B cell (primary cell): Measurements from ENCODE around the gene RCAN3. TPM values are rescaled to one million over a fixed set of nuclear protein-coding genes. Genes with fewer than 3 reads are reported as not detected.

Experiments used
- ATAC-seq: fragments of 200-7000 bp; cut with Tn5 transposase; one replicate; pipeline ENCODE4 v1.10.0; 2021; ENCODE audit warnings: low read depth, mild to moderate bottlenecking, moderate number of reproducible peaks, moderate library complexity
- CTCF ChIA-PET: fragments of 350-600 bp; sonication (Branson Sonifier 250); formaldehyde crosslinking; loops from one replicate; lab custom pipeline; 2021; ENCODE audit warnings: antibody characterized with exemption, inconsistent platforms; lab: Charles Lee
- POLR2A ChIA-PET: fragments of 350-600 bp; sonication (Branson Sonifier 250); formaldehyde crosslinking; loops from one replicate; lab custom pipeline; 2021; ENCODE audit warnings: antibody characterized with exemption; lab: Charles Lee
- DNase-seq: peaks from one replicate; pipeline ENCODE4 v3.0.0; 2013
- H2AFZ ChIP-seq: 2 replicates; pipeline ENCODE4 v1.6.1; 2012; ENCODE audit warnings: mild to moderate bottlenecking, low read depth, low read length; ENCODE audit not compliant: insufficient read depth, poor library complexity, severe bottlenecking
- H3K27ac ChIP-seq, 2 donors: 1 replicate in 1 of 2; 2 replicates in 1 of 2; pipeline ENCODE4 v1.5.1; 2012 to 2013; ENCODE audit warnings: low read length in 2 of 2, mild to moderate bottlenecking in 2 of 2, moderate library complexity in 1 of 2
- H3K27me3 ChIP-seq, 4 experiments: fragments of 200-600 bp in 1 of 4; sonication (generic) in 1 of 4; replicated peaks in 1 of 4; 1 replicate in 2 of 4; 2 replicates in 2 of 4; pipeline versions ENCODE4 v1.6.1 to v1.7.0; 2013 to 2016; ENCODE audit warnings: low read length in 3 of 4, mild to moderate bottlenecking in 2 of 4, mixed read lengths in 1 of 4, moderate library complexity in 1 of 4; ENCODE audit not compliant: insufficient read depth in 4 of 4, control insufficient read depth in 3 of 4; ENCODE audit errors: control extremely low read depth in 1 of 4
- H3K36me3 ChIP-seq, 2 experiments: replicated peaks in 1 of 2; 1 replicate in 1 of 2; 2 replicates in 1 of 2; pipeline versions ENCODE4 v1.6.1 to v1.7.1; 2013; ENCODE audit warnings: low read length in 1 of 2; ENCODE audit not compliant: insufficient read depth in 2 of 2, control insufficient read depth in 1 of 2; ENCODE audit errors: control extremely low read depth in 1 of 2, extremely low read depth in 1 of 2
- H3K4me1 ChIP-seq, 2 donors: fragments of 200-600 bp in 1 of 2; sonication (generic) in 1 of 2; 1 replicate in 1 of 2; 2 replicates in 1 of 2; pipeline versions ENCODE4 v1.5.1 to v1.6.1; 2013 to 2017; ENCODE audit warnings: low read length in 2 of 2; ENCODE audit not compliant: control insufficient read depth in 2 of 2, insufficient read depth in 2 of 2
- H3K4me2 ChIP-seq: replicated peaks from 2 replicates; pipeline ENCODE3; 2012; ENCODE audit warnings: mild to moderate bottlenecking, low read depth, low read length; ENCODE audit not compliant: poor library complexity, severe bottlenecking
- H3K4me3 ChIP-seq, 5 experiments: fragments of 200-600 bp in 1 of 5; sonication (generic) in 1 of 5; 1 replicate in 3 of 5; 2 replicates in 2 of 5; pipeline versions ENCODE4 v1.5.1 to v1.7.0; 2011 to 2016; ENCODE audit warnings: low read length in 4 of 5, mild to moderate bottlenecking in 4 of 5, low read depth in 2 of 5, control low read depth in 1 of 5, moderate library complexity in 1 of 5; ENCODE audit not compliant: insufficient read depth in 1 of 5; ENCODE audit errors: control extremely low read depth in 1 of 5, extremely low read depth in 1 of 5
- H3K79me2 ChIP-seq: fragments of 200-600 bp; sonication (generic); one replicate; pipeline ENCODE4 v1.6.0; 2016; ENCODE audit warnings: low read length; ENCODE audit not compliant: control insufficient read depth, insufficient read depth
- H3K9ac ChIP-seq: fragments of 200-600 bp; sonication (generic); 2 replicates; pipeline ENCODE4 v1.6.1; 2017; ENCODE audit warnings: mild to moderate bottlenecking, low read length, moderate library complexity
- H3K9me3 ChIP-seq, 3 donors: one replicate each; pipeline versions ENCODE4 v1.6.1 to v1.7.1; 2013; ENCODE audit warnings: low read length in 2 of 3; ENCODE audit not compliant: control insufficient read depth in 2 of 3, insufficient read depth in 1 of 3; ENCODE audit errors: control extremely low read depth in 1 of 3
- H4K20me1 ChIP-seq: 2 replicates; pipeline ENCODE4 v1.6.0; 2012; ENCODE audit warnings: mild to moderate bottlenecking, low read length; ENCODE audit not compliant: insufficient read depth, control insufficient read depth, poor library complexity, severe bottlenecking
- H3K27ac Mint-ChIP-seq: one replicate; pipeline ENCODE4 v1.8.0; 2021; ENCODE audit warnings: mixed read lengths
- H3K27me3 Mint-ChIP-seq: one replicate; pipeline ENCODE4 v1.8.0; 2021; ENCODE audit warnings: mixed read lengths
- H3K4me1 Mint-ChIP-seq: one replicate; pipeline ENCODE4 v1.8.0; 2021; ENCODE audit warnings: mixed read lengths
- H3K4me3 Mint-ChIP-seq: one replicate; pipeline ENCODE4 v1.8.0; 2021; ENCODE audit warnings: mixed read lengths
- H3K9me3 Mint-ChIP-seq: one replicate; pipeline ENCODE4 v1.8.0; 2022; ENCODE audit warnings: mixed read lengths; ENCODE audit not compliant: insufficient read depth
- CTCF ChIP-seq: fragments of 200-600 bp; IDR thresholded peaks from one replicate; pipeline ENCODE4 v1.8.0; 2022; ENCODE audit warnings: antibody characterized with exemption, mild to moderate bottlenecking
- EZH2 ChIP-seq: IDR thresholded peaks from 2 replicates; pipeline ENCODE4 v1.6.1; 2012; ENCODE audit warnings: borderline replicate concordance, low read depth, mild to moderate bottlenecking, moderate library complexity, low read length; ENCODE audit not compliant: insufficient read depth, poor library complexity, severe bottlenecking
- WGBS: methylation state at CpG from one replicate; pipeline ENCODE4 v1.1.5; 2013; ENCODE audit warnings: missing lambda C conversion rate; ENCODE audit not compliant: insufficient coverage; 5-methylcytosine and 5-hydroxymethylcytosine counted together
- intact Hi-C: fragments of 100-400 bp; cut with micrococcal nuclease; formaldehyde crosslinking; loops from one replicate; pipeline ENCODE4 v1.10.0; 2022
- polyA plus RNA-seq: library from polyadenylated mRNA; depleted of rRNA; stranded (reverse); fragments of >200 nt; gene quantifications from 2 replicates; pipeline ENCODE4 v1.2.3, GENCODE V29; 2012
- total RNA-seq, 2 donors: library from RNA; stranded (reverse); fragments of 120-200 nt in 1 of 2; gene quantifications; 1 replicate in 1 of 2; 2 replicates in 1 of 2; pipeline versions ENCODE4 v1.2.3 to v1.2.4, GENCODE V29; 2013 to 2022

Gene RCAN3
- total and polyA plus RNA-seq, 2 donors (not counting 1 experiment from before 2014, with no cell fraction given), result 19.3 to 37.3 TPM

- Mint-ChIP-seq H3K9me3 (no peaks in the 10 kb centered on the region), H3K4me3 (peak overlapping the region; percentile 13), H3K27me3 (peaks cover 21% of the 10 kb centered on the region), H3K27ac (no peak overlapping the region), H3K4me1 (peaks cover 14% of the 10 kb centered on the region)
- no peak for DNase-seq
- H3K27me3 ChIP-seq, result peaks cover 0 to 34% (median 9%) of the 10 kb centered on the region in 4 experiments
- no peak overlapping the region for H3K9ac ChIP-seq
- no peaks in the 10 kb centered on the region for H4K20me1 ChIP-seq
- ChIA-PET CTCF (interaction anchor here (1.2 kb wide), 1 partner anchor 31 kb away, joined by 3 read pairs; no protein-coding TSS in a partner anchor), POLR2A (no interaction called here)
- no peak overlapping the region for H3K27ac ChIP-seq
- H3K36me3 ChIP-seq, result no peaks in the 10 kb centered on the region
- no peaks in the 10 kb centered on the region for H3K79me2 ChIP-seq
- no peak for ATAC-seq
- no peak overlapping the region for H3K4me2 ChIP-seq
- peaks cover 11 to 12% of the 10 kb centered on the region in 2 donors for H3K4me1 ChIP-seq
- TF ChIP-seq CTCF (no peak), EZH2 (no peak)
- H3K9me3 ChIP-seq, result peaks cover 0 to 5% (median 0%) of the 10 kb centered on the region in 3 donors
- H2AFZ ChIP-seq, result no peak overlapping the region
- WGBS, result 54% methylated on average over 9 of the region's 9 CpGs
- intact Hi-C loops, result no loop called here
- H3K4me3 ChIP-seq, result no peak overlapping the region
Observed at GRCh38 chr1:24557711-24558131, 55.1 kb downstream of the RCAN3 start.

- no peak overlapping the region for H3K4me3 ChIP-seq
- peaks cover 11 to 12% of the 10 kb centered on the region in 2 donors for H3K4me1 ChIP-seq
- no peak overlapping the region for H3K9ac ChIP-seq
- no peaks in the 10 kb centered on the region for H3K79me2 ChIP-seq
- H3K27me3 ChIP-seq, result peaks cover 0 to 34% (median 9%) of the 10 kb centered on the region in 4 experiments
- H3K36me3 ChIP-seq, result no peaks in the 10 kb centered on the region
- DNase-seq, result no peak
- no peak overlapping the region for H3K4me2 ChIP-seq
- no peak overlapping the region for H3K27ac ChIP-seq
- Mint-ChIP-seq H3K9me3 (no peaks in the 10 kb centered on the region), H3K27me3 (peaks cover 21% of the 10 kb centered on the region), H3K4me3 (no peak overlapping the region), H3K27ac (no peak overlapping the region), H3K4me1 (peaks cover 14% of the 10 kb centered on the region)
- no CpG with 5 or more reads among the region's 7 CpGs for WGBS
- ATAC-seq, result no peak
- no peaks in the 10 kb centered on the region for H4K20me1 ChIP-seq
- H3K9me3 ChIP-seq, result peaks cover 0 to 5% (median 0%) of the 10 kb centered on the region in 3 donors
- TF ChIP-seq CTCF (no peak), EZH2 (no peak)
- ChIA-PET POLR2A (interaction anchor here (0.6 kb wide), 1 partner anchor 28 kb away, joined by 6 read pairs; no protein-coding TSS in a partner anchor), CTCF (no interaction called here)
- intact Hi-C loops, result no loop called here
- no peak overlapping the region for H2AFZ ChIP-seq
Observed at GRCh38 chr1:24558455-24558854, 55.8 kb downstream of the RCAN3 start.
